Stimulated activated CD4-positive, alpha-beta T cell treated with anti-CD3 and anti-CD28 coated beads, Interleukin-12 subunit alpha, Interleukin-12 subunit beta, amount 100 ng/mL, for 48 hours (primary cell): ENCODE results near the gene FARP2.

ENCODE experiments used
- DNase-seq, 3 donors: peaks; one replicate each; pipeline ENCODE4 v3.0.0-alpha.2; 2020; ENCODE audit warnings: low read depth in 2 of 3, low spot score in 1 of 3

Gene FARP2

DNA sequence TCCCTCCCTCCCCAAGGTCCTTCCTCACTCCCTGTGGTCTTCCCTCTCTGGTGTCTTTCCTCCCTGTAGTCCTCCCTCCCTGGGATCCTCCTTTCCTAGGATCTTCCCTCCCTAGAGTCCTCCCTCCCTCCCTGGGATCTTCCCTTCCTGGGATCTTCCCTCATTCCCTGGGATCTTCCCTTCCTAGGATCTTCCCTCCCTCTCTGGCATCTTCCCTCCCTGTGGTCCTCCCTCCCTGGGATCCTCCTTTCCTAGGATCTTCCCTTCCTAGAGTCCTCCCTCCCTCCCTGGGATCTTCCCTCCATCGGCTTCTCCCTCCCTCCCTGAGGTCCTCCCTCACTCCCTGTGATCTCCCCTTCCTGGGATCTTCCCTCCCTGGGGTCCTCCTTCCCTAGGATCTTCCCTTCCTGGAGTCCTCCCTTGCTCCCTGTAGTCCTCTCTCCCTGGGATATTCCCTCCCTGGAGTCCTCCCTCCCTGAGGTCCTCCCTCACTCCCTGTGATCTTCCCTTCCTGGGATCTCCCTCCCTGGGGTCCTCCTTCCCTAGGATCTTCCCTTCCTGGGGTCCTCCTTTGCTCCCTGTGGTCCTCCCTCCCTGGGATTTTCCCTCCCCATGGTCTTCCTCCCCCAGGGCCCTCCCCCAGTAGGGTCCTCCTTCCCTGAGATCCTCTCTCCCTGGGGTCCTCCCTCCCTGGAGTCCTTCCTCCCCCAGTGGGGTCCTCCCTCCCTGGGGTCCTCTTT, 129.3 kb downstream of the FARP2 start:
- DNase-seq: no peak

- DNase-seq: no peak
These were observed 133.0 kb downstream of the FARP2 start for GRCh38 chr2:241489088-241489487.

- DNase-seq: no peak
These were observed 133.9 kb downstream of the FARP2 start for GRCh38 chr2:241489733-241490680.

DNA sequence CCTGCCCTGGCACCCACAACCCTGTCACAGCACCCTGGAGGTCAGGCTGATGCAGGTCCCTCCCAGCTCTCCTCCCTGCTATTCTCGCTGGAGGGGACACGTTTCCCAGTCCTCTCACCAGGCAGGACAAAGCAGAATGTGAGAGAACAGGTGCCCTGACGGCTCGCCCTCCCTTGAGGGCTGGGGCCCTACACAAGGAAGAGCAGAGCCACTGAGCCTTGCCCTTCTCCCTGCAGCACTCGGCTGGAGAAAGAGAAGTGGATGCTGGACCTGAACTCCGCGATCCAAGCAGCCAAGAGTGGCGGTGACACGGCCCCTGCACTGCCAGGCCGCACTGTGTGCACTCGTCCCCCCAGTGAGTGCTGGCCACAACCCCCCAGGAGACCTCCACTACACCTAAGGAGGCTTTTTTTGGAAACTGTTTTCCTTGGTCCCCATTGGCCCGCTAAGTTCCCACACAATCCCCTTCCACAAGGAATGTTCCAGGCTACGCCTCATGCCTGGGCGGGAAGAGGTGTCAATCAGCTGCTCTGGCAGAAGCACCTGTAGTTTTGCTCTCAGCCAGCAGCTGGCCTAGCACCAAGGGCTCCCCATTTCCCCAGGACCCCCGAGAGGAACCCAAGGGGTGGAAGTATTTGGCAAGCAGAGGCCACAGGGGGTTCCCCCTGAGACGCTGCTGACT, 134.9 kb downstream of the FARP2 start:
- no peak for DNase-seq

DNA sequence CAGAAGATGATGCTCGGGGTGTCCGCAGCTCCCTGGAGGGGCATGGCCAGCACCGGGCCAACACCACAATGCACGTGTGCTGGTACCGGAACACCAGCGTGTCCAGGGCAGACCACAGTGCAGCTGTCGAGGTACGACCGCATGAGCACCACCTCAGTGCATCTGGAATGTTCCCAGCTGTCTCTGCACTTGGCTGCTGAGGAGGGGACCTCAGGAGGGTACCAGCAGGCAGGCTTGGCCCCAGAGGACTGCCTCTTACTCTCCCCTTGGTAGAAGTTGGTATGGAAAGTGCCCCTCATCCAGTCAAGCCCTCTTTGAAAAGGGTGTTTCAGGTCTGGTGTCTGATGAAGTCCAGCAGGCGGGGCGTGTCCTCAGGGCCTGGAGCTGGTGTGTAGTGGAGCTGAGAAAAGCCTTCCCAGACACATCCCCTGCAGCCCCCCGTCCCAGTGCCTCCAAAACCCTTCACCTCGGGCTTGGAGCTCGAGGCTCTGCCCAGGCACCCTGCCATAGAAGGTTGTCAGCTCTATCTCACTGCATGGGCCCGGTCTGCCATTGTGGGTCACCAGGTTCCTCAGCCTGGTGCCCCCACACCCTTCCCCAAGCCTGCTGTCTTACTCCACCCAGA, 135.6 kb downstream of the FARP2 start:
- no peak for DNase-seq

DNA sequence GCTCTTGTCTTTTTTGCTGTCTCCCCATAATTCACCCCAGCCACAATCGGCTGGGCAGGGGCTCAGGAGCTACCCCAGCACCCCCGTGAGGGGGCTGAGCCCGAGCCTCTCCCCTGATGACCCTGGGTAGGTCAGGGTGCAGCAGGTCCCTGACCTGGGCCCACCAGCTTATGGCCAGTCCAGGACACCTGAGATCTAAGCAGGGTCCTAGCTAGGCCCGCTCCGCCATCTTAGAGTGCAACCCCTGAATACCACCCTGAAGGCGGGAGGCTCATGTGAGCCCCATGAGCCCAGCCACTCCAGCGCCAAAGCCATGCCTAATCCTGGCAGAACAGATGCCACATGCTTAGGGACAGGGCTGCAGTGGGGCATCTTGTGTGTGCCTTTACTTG, 136.1 kb downstream of the FARP2 start:
- DNase-seq: no peak

DNA sequence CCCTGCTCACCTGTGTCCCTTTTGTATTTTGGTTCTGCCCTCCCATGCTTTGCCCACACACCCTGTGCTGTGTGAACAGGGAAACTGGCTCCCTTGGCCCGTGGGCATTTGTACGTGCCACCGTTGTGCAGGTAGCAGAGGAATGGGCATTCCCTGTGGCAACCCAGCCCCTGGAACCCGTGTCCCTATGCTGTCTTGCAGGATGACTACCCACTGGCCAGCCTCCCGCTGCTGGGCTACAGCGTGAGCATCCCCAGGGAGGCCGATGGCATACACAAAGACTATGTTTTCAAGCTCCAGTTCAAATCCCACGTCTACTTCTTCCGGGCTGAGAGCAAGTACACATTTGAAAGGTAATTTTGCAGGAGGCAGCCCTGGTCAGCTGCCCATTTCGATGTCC, 137.0 kb downstream of the FARP2 start:
- DNase-seq: no peak

DNA sequence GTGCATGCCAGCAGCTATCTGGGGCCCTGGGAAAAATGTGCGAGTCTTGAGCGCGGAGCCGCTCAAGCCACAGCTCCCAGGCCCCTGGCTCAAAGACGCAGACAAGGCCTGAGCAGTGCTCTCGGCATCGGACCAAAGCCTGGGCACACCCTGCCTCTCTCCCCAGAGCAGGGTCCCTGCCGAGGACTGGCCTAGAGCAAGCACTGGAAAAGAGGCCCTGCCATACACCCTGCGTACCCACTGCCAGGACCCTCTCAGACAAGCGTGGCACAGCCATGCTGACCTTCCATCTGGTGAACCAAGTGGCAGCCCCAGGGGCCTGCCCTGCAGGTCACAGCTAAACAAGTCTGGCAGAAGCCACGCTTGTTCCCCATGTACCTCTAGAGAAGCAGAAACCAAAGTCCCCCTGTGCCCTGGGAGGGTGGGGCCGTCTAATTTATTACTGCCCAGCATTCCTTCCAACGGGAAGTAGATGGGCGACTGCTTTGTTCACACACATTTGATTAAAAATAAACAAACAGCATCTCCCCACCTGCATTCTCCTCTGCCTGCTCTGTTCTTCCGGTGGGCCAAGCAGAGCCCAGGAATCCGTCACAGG, 138.3 kb downstream of the FARP2 start:
- DNase-seq: no peak

- no peak for DNase-seq
These were observed 139.3 kb downstream of the FARP2 start for GRCh38 chr2:241495172-241496002.

GRCh38 chr2:241496003-241496707, 140.1 kb downstream of the FARP2 start:
- no peak for DNase-seq

GRCh38 chr2:241496904-241497877, 141.1 kb downstream of the FARP2 start:
- no peak for DNase-seq

DNA sequence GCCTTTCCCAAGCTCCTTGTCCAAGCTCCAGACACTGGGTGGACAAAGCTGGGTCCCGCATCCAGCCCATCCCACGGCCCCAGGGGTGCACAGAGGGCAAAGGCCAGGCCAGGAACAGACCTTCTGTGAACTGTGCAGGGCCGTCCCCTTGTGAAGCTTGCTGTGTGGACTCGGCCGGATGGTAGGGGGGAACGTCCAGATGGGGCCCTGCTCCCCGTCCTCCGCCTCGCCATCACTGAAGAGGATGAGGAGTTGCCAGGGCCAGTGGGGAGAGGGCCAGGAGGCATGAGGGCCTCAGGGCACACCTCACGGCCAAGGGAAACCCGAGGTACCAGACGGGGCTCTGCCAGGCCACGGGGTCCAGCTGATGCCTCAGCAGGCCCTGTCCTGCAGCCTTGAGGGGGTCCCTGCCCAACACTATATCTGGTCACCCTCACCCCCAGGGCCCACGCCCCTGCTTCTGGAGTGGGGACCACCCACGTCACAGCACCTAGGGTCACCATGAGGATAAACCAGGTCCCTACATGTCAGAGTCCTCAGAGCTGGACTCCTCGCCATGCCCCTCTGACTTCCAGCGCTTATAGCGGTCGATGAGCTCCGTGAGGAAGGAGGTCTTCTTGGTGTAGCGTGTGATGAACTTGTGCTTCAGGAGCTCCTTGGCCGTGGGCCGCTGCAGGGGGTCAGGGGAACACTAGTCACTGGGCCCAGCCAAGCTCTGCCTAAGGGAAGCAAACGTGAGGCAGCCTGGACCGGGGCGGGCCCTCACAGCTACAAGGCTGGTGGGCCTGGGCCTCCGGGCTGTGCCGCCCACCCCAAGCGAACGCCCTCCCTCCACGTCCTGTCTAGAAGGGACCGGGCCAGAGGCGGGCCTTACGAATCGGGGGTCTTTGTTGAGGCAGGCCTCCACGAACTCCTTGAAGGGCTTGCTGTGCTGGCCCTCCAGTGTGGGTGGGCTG, 142.3 kb downstream of the FARP2 start:
- no peak for DNase-seq

DNA sequence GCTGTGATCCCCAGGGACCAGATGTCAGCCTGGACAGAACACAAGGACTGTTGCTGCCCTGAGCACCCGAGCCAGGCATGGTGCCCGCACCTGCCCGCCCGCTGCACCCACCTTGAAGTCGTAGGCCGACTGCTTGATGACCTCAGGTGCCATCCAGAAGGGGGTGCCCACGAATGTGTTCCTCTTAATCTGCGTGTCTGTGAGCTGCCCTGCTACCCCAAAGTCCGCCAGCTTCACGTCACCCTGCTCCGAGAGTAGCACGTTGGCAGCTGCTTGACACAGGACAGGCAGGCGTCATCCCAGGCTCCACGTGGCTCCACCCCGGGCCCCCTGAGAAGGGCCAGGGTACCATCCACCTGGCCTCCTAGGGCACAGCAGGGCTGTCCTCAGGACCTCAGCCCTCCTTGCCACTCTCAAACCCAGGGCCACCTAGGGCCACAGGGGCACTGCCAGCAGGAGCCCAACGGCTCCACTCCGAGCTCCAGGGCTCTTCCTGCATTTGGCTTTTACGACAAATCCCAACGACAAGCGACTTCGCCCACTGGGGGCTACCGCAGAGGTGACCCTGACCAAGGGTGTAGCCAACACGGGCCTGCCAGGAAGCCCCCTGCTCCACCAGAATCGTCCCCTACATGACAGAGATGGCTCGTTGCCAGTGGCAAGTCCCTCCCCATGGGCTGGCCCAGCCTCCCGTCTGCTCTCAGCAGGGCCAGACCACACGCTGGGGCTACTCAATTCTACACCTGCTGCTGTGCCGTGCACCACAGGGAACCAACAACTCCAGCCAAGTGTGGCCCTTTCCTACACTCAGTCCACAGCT, 143.3 kb downstream of the FARP2 start:
- no peak for DNase-seq

DNA sequence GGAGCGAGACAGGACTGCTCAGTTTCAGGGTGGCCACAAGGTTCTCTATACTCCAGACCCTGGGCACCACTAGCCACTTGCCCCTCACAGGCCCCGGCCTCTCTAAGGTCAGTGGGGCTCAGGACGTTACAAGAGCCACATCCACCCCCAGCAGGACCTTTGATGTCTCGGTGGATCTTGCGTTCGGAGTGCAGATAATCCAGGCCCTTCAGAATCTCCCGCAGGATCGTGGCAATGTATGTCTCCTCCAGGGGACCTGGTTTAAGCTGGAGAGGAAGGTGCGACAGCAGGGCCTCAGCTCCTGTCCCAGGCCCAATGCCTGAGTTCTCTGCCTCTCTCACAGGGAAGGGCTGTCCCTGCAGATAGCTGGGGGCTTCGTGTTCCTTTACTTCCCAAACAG, 143.9 kb downstream of the FARP2 start:
- no peak for DNase-seq

- DNase-seq: no peak
These were observed 144.4 kb downstream of the FARP2 start for GRCh38 chr2:241500431-241500975.

- DNase-seq: no peak
These were observed 145.0 kb downstream of the FARP2 start for GRCh38 chr2:241501099-241501541.
